Chondrocyte (in vitro differentiated cells): ENCODE data around the gene FAM171A1. TPM values are rescaled to one million over a fixed set of nuclear protein-coding genes. Genes with fewer than 3 reads are reported as not detected.

Experiments used
- DNase-seq: peaks from one replicate; pipeline ENCODE4 v3.0.0; 2021; ENCODE audit warnings: mixed read lengths, low spot score
- H3K27ac Mint-ChIP-seq: one replicate; pipeline ENCODE4 v1.8.0; 2021; ENCODE audit warnings: mild to moderate bottlenecking, moderate library complexity, mixed read lengths; ENCODE audit not compliant: unreplicated experiment
- H3K27me3 Mint-ChIP-seq: 2 replicates; pipeline ENCODE4 v1.8.0; 2021; ENCODE audit warnings: low read depth, mixed read lengths
- H3K36me3 Mint-ChIP-seq: 2 replicates; pipeline ENCODE4 v1.8.0; 2021; ENCODE audit warnings: low read depth, mixed read lengths
- H3K4me1 Mint-ChIP-seq: 2 replicates; pipeline ENCODE4 v1.8.0; 2021; ENCODE audit warnings: low read depth, mild to moderate bottlenecking, mixed read lengths
- H3K4me3 Mint-ChIP-seq: one replicate; pipeline ENCODE4 v1.8.0; 2021; ENCODE audit warnings: mild to moderate bottlenecking, moderate library complexity, mixed read lengths; ENCODE audit not compliant: unreplicated experiment
- H3K9me3 Mint-ChIP-seq: 2 replicates; pipeline ENCODE4 v1.8.0; 2021; ENCODE audit warnings: low read depth, mixed read lengths
- CTCF ChIP-seq: fragments of 200-600 bp; sonication (generic); IDR thresholded peaks from 2 replicates; pipeline ENCODE4 v1.5.0; 2021; ENCODE audit warnings: antibody characterized with exemption, mild to moderate bottlenecking, moderate library complexity
- total RNA-seq: library from RNA; stranded (reverse); gene quantifications from 3 replicates; pipeline ENCODE4 v1.2.1, GENCODE V29; 2021

The FAM171A1 gene
- total RNA-seq, 1 donor from 2014 or later = 40.9 TPM

GRCh38 chr10:15331461-15331860 lies 39.6 kb downstream of the FAM171A1 start:
- Mint-ChIP-seq H3K9me3 (no peaks in the 10 kb centered on the region), H3K27ac (no peak overlapping the region), H3K4me1 (peaks cover 21% of the 10 kb centered on the region), H3K4me3 (no peak overlapping the region), H3K36me3 (no peaks in the 10 kb centered on the region), H3K27me3 (no peaks in the 10 kb centered on the region)
- TF ChIP-seq CTCF = no peak
- DNase-seq = no peak

- no peaks in the 10 kb centered on the region for H3K27me3 Mint-ChIP-seq
- DNase-seq = no peak
- no peak overlapping the region for H3K27ac Mint-ChIP-seq
- H3K9me3 Mint-ChIP-seq = no peaks in the 10 kb centered on the region
- no peak for TF ChIP-seq CTCF
- no peak overlapping the region for H3K4me3 Mint-ChIP-seq
- peaks cover 25% of the 10 kb centered on the region for H3K4me1 Mint-ChIP-seq
- H3K36me3 Mint-ChIP-seq = no peaks in the 10 kb centered on the region
Measured at GRCh38 chr10:15329437-15329836, 41.7 kb downstream of the FAM171A1 start.

- Mint-ChIP-seq H3K27ac (peak overlapping the region; percentile 37), H3K4me3 (no peak overlapping the region), H3K36me3 (no peaks in the 10 kb centered on the region), H3K27me3 (no peaks in the 10 kb centered on the region), H3K9me3 (no peaks in the 10 kb centered on the region), H3K4me1 (peaks cover 41% of the 10 kb centered on the region)
- TF ChIP-seq CTCF = no peak
- no peak for DNase-seq
Measured at GRCh38 chr10:15325944-15326284, 45.2 kb downstream of the FAM171A1 start.

- Mint-ChIP-seq H3K36me3 (no peaks in the 10 kb centered on the region), H3K27me3 (no peaks in the 10 kb centered on the region), H3K9me3 (no peaks in the 10 kb centered on the region), H3K27ac (peak overlapping the region; percentile 37), H3K4me3 (no peak overlapping the region), H3K4me1 (peaks cover 46% of the 10 kb centered on the region)
- no peak for DNase-seq
- TF ChIP-seq CTCF = no peak
Measured at GRCh38 chr10:15325243-15325943, 45.7 kb downstream of the FAM171A1 start.

GRCh38 chr10:15324611-15325010 lies 46.5 kb downstream of the FAM171A1 start:
- Mint-ChIP-seq H3K4me1 (peaks cover 50% of the 10 kb centered on the region), H3K27ac (peak overlapping the region; percentile 6), H3K4me3 (no peak overlapping the region), H3K36me3 (no peaks in the 10 kb centered on the region), H3K9me3 (no peaks in the 10 kb centered on the region), H3K27me3 (no peaks in the 10 kb centered on the region)
- no peak for DNase-seq
- no peak for TF ChIP-seq CTCF
